PFSK-1 (cell line): ENCODE measurements around the gene TPK1. TPM values are rescaled to one million over a fixed set of nuclear protein-coding genes. Genes with fewer than 3 reads are reported as not detected.
A peak's percentile ranks its signal among the peaks of the same experiment; 100 is the strongest.

Experiments used
- FOXP2 ChIP-seq: optimal IDR thresholded peaks from 2 replicates; pipeline ENCODE3; 2011; ENCODE audit warnings: borderline replicate concordance, control low read depth, inconsistent platforms; ENCODE audit not compliant: insufficient read depth; ENCODE audit errors: extremely low read length, extremely low read depth
- POLR2AphosphoS5 ChIP-seq: IDR thresholded peaks from 2 replicates; pipeline ENCODE4 v1.6.1; 2012; ENCODE audit warnings: low read depth, mild to moderate bottlenecking, control low read depth, low read length, moderate library complexity
- SIN3A ChIP-seq: IDR thresholded peaks from 2 replicates; pipeline ENCODE4 v1.6.1; 2012; ENCODE audit warnings: mild to moderate bottlenecking, low read length, moderate library complexity, borderline replicate concordance; ENCODE audit not compliant: insufficient read depth
- TAF1 ChIP-seq: IDR thresholded peaks from 2 replicates; pipeline ENCODE4 v1.6.1; 2012; ENCODE audit warnings: low read length, control low read depth, borderline replicate concordance; ENCODE audit not compliant: insufficient read depth
- polyA plus RNA-seq: library from polyadenylated mRNA; unstranded; fragments of >200 nt; gene quantifications from one replicate; pipeline ENCODE4 v1.2.1, GENCODE V29; 2012; ENCODE audit warnings: low read depth, missing spikeins; ENCODE audit not compliant: insufficient read length
- TF ChIP-seq, protein P1 (sequence below), 2 experiments: IDR thresholded peaks; 2 replicates each; pipeline versions ENCODE4 v1.6.1 to v1.8.0; 2011 to 2012; ENCODE audit warnings: low read depth in 2 of 2, low read length in 2 of 2, control low read depth in 1 of 2, inconsistent platforms in 1 of 2, mild to moderate bottlenecking in 1 of 2, moderate library complexity in 1 of 2; ENCODE audit not compliant: insufficient read depth in 1 of 2

Gene TPK1
- polyA plus RNA-seq = 1.8 TPM

DNA sequence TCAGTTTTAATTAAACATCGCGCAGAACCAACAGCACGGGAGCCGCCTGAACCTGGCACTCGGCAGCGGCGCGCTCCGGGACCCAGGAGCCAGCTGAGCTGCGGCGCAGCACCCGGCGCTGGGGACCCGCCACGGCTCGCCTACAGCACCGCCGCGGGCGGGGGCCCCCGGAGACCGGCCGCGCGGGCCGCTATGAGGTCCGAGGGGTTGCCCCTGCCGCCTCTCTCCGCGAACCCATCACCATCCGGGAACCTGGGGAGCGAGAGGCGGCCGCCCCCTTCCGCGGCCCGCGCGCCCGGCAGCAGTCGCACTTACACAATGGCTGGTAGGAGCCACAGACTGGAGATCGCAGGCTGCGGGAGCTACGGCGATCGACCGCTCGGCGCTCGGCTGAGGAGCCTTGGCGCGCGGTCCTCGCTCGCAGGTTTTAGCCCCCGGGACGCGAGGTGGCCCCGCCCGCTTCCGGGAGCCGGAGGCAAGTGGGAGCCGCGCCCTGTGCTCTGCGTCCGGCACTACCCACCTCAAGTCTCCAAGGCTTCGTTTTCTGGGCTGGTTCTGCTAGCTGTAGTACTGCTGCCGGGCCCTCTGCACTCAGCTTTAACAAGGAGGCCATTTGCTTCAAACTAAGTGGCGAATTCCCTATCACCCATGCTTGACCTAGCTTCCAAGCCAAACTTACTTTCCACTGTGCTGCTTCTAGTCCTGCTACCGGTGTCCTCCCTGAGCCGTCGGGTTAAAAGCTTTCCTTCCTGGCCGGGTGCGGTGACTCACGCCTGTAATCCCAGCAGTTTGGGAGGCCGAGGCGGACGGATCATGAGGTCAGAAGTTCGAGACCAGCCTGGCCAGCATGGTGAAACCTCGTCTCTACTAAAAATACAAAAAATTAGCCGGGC lies at the start of gene TPK1:
TPK1 (minus strand) TSS at position 402 of the 893 bp plus-strand sequence. CDS start 451 bp downstream, outside the sequence.
- TF ChIP-seq, protein P1, sequence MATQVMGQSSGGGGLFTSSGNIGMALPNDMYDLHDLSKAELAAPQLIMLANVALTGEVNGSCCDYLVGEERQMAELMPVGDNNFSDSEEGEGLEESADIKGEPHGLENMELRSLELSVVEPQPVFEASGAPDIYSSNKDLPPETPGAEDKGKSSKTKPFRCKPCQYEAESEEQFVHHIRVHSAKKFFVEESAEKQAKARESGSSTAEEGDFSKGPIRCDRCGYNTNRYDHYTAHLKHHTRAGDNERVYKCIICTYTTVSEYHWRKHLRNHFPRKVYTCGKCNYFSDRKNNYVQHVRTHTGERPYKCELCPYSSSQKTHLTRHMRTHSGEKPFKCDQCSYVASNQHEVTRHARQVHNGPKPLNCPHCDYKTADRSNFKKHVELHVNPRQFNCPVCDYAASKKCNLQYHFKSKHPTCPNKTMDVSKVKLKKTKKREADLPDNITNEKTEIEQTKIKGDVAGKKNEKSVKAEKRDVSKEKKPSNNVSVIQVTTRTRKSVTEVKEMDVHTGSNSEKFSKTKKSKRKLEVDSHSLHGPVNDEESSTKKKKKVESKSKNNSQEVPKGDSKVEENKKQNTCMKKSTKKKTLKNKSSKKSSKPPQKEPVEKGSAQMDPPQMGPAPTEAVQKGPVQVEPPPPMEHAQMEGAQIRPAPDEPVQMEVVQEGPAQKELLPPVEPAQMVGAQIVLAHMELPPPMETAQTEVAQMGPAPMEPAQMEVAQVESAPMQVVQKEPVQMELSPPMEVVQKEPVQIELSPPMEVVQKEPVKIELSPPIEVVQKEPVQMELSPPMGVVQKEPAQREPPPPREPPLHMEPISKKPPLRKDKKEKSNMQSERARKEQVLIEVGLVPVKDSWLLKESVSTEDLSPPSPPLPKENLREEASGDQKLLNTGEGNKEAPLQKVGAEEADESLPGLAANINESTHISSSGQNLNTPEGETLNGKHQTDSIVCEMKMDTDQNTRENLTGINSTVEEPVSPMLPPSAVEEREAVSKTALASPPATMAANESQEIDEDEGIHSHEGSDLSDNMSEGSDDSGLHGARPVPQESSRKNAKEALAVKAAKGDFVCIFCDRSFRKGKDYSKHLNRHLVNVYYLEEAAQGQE (IDR thresholded peaks at IDR 0.05; ENCODE audit: insufficient read depth in 1 of 2, low read depth in 2 of 2, low read length in 2 of 2) = no peak
- peak; percentile 57 for TF ChIP-seq FOXP2
- 0 out of 2 replicates have a peak, but pooled peaks have one; percentile 4 for TF ChIP-seq SIN3A
- TF ChIP-seq TAF1 = peak; percentile 61; the same call in 1 of the 2 replicates
- TF ChIP-seq POLR2AphosphoS5 = peak; percentile 60; the same call in 1 of the 2 replicates

DNA sequence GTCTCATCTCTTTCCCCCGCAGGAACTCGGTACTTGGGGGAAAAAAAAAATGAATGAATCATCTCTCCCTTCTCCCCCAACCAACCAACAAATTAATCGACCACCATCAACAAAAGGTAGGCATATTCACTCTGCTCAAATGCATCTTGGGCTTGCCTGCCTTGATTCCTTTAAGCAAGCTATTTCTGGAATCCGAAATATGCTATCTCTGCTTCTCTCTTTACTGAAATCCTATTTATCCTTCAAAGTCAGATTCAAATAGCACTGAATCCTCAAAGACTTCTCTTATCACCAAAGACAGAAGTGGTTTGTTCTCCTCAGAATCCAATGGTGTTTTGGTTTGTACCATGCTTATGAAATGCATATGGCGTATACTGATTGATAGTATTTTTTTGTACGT lies 49.6 kb upstream of the TPK1 start:
- TF ChIP-seq, protein P1 (IDR thresholded peaks at IDR 0.05; ENCODE audit: insufficient read depth in 1 of 2, low read depth in 2 of 2, low read length in 2 of 2) = no peak
- no peak for TF ChIP-seq SIN3A

DNA sequence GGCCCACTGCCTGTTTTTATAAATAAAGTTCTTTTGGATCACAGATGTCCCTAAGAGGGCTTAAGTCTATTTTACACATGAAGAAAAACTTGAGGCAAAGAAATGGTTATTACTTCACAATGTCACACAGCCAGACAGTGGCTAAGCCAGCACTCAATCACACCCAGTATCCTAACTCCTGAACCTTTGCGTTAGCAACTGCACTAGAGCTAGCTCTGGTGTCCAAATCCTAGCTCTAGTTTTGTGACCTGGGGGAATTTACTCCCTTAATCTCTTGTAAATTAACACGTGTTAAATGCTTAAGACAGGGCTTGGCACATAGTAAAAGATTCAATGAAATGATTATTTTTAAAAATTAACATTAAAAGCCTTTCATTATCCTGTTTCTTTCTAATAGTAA lies 49.0 kb upstream of the TPK1 start:
- TF ChIP-seq SIN3A (no peak), FOXP2 (no peak), POLR2AphosphoS5 (no peak), TAF1 (no peak)
- TF ChIP-seq, protein P1 (IDR thresholded peaks at IDR 0.05; ENCODE audit: insufficient read depth in 1 of 2, low read depth in 2 of 2, low read length in 2 of 2) = no peak

DNA sequence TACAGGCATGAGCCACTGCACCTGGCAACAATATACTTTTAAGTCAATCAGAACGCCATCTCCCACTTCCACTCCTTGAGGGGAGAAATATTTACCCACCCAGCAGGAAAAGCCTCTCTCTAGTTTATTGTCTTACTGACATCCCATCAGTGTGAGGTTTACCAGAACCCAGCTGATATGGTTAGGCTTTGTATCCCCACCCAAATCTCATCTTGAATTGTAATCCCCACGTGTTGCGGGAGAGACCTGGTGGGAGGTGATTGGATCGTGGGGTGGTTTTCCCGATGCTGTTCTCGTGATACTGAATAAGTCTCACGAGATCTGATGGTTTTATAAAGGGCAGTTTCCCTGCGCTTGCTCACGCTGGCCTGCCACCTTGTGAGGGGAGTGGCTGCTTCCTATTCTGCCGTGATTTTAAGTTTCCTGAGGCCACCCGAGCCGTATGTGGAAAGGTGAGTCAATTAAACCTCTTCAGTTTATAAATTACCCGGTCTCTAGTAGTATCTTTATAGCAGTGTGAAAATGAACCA lies 37.5 kb upstream of the TPK1 start:
- TF ChIP-seq FOXP2 = no peak
- TF ChIP-seq, protein P1 (IDR thresholded peaks at IDR 0.05; ENCODE audit: insufficient read depth in 1 of 2, low read depth in 2 of 2, low read length in 2 of 2) = no peak
- TF ChIP-seq SIN3A = no peak
- no peak for TF ChIP-seq POLR2AphosphoS5
- TF ChIP-seq TAF1 = no peak
